ENCODE measurements around the gene USP43.
A peak's percentile ranks its signal among the peaks of the same experiment; 100 is the strongest.
"Not testable (repeated sequence)": the region's sequence is repeated elsewhere in the genome, so short reads cannot be mapped to it uniquely, and the experiment has no call there.

The USP43 gene

DNA sequence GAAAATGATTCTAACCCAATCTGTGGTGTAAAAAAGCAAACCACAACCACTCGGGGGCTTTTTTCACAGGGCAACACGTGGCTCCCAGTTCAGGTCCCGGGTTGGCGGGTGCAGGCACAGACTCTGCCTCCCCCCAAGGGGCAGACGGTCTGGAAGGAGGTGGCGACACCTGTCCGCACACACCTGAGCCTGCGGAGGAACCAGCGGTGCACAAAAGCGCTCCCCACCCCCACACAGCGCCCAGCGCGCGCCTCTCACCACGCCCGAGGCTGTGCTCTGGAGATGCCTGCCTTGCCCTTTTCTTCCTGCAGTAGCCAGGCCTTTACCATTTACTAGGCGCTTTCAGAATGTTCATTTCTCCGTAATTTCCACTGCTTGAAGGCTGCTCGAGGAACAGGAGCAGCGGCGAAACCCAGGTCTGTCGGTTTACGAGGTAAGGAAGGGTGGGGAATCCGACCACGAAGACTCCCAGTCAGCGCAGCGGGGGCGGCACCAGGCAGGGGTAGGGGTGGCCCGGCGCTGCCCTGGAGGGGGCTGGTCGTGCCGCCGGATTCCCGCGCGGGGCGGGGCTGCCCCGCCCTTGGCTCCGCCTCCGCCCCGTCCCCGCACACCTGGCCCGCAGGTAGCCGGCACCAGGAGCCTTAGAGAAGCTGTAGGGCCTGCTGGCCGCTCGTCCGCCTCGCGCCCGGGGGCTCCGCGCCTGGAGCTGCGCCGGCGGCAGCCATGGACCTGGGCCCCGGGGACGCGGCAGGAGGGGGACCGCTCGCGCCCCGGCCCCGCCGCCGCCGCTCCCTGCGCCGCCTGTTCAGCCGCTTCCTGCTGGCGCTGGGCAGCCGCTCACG is at the start of gene USP43:
Gene USP43 (plus strand): TSS at position 608 of the 842 bp plus-strand sequence. CDS start 116 bp downstream, at position 724.
- peak in 1 of 2 experiments; percentile 44 for DNase-seq

- DNase-seq: not testable (repeated sequence)
These were observed 47.7 kb upstream of the USP43 start for GRCh38 chr17:9597638-9598037.

DNA sequence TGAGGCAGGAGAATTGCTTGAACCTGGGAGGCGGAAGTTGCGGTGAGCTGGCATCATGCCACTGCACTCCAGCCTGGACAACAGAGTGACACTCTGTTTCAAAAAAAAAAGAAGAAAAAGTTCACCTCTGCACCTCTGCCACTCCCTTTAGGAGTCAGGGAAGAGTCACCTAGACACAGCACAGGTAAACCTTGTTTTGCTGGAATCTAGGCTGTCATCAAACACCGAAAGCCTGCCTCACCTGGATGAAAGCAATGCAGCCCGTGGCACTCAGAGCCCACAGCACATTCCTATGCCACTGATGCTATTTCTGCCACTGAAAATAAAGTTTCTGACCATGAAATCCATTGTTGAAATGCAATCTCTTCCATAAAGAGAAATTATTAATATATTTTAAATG is 46.7 kb upstream of the USP43 start:
- DNase-seq: no peak

DNA sequence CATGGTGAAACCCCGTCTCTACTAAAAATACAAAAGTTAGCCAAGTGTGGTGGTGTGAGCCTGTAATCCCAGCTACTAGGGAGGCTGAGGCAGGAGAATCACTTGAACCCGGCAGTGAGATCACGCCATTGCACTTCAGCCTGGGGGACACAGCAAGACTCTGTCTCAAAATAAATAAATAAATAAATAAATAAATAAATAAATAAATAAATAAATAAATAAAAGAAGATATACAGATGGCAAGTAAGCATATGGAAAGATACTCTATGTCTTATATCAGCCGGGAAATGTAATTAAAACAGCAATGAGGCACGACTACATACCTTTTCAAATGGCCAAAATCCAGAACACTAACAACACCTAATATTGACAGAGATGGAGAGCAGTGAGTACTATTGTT is 40.7 kb upstream of the USP43 start:
- DNase-seq: not testable (repeated sequence)

DNA sequence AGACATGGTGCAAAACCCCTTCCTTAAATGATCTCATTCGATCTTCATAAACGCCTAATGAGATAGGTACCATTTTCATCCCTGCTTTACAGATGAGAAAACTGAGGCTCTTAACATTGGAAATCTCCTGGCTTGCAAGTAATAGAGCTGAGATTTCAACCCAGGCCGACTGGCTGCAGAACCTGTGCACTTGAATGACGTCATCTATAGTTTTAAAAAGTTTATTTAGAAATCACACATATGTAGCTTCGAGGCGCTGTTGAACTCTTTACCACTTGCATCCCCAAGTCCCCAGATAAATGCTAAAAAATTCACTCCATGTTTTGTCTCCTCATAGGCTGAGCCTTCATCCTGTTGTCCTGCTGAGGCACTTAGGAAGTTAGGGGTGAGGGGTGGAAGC is 38.9 kb upstream of the USP43 start:
- no peak for DNase-seq

- not testable (repeated sequence) for DNase-seq
These were observed 38.3 kb upstream of the USP43 start for GRCh38 chr17:9607058-9607457.

GRCh38 chr17:9611557-9611956 is 33.8 kb upstream of the USP43 start:
- no peak for DNase-seq

GRCh38 chr17:9612006-9612405 is 33.3 kb upstream of the USP43 start:
- DNase-seq: no peak

DNA sequence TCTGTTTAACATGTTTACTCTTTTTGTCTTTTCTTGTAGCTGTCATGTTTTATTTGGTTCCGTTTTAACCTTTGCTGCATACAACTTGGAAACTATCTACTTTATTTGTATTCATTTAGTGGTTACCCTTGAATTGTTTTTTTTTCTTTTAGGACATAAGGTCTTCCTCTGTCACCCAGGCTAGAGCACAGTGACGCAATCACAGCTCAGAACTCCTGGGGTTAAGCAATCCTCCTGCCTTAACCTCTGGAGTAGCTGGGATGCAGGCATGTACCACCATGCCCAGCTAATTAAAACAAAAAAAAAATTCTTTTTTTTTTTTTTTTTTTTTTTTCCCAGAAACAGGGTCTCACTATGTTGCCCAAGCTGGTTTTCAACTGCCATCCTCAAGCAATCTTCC is 29.8 kb upstream of the USP43 start:
- DNase-seq: no peak

GRCh38 chr17:9622961-9623360 is 22.4 kb upstream of the USP43 start:
- no peak for DNase-seq

- no peak for DNase-seq
These were observed 16.8 kb upstream of the USP43 start for GRCh38 chr17:9628509-9628908.

- no peak for DNase-seq
These were observed 12.6 kb upstream of the USP43 start for GRCh38 chr17:9632741-9633140.

GRCh38 chr17:9635340-9635739 is 10.0 kb upstream of the USP43 start:
- DNase-seq: no peak

GRCh38 chr17:9636501-9636900 is 8.8 kb upstream of the USP43 start:
- no peak for DNase-seq

GRCh38 chr17:9640388-9640787 is 4.9 kb upstream of the USP43 start:
- not testable (repeated sequence) for DNase-seq

- DNase-seq: no peak
These were observed 1.7 kb upstream of the USP43 start for GRCh38 chr17:9643611-9644010.

DNA sequence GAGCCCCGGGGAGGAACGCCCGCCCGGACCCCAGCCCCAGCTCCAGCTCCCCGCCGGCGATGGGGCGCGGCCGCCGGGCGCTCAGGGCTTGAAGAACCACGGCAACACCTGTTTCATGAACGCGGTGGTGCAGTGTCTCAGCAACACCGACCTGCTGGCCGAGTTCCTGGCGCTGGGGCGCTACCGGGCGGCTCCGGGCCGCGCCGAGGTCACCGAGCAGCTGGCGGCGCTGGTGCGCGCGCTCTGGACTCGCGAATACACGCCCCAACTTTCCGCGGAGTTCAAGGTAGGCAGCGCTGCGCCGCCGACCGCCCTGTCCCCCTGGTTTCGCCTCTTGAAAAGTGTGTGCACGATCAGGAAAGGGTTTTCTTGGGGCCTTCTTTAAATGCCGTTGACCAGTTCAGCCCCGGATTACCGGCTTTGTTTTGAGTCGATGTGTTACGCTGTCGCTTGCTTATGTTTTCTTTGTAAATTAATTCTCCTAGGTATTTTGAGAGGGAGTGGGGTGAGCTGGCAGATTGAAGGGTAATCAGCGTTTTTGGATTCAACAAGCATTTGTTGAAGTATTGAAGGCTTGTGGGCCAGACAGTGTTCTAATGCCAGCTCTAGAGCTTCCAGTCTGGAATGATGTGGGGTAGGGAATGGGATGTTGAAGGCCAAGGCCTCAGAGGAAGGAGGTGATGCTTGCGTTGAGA is 681 bp downstream of the USP43 start:
- DNase-seq: peak; percentile 29 to 40

- DNase-seq: no peak
These were observed 1.2 kb downstream of the USP43 start for GRCh38 chr17:9646546-9646885.

- DNase-seq: no peak
These were observed 1.7 kb downstream of the USP43 start for GRCh38 chr17:9647014-9647413.

- DNase-seq: no peak
These were observed 3.3 kb downstream of the USP43 start for GRCh38 chr17:9648521-9649110.

DNA sequence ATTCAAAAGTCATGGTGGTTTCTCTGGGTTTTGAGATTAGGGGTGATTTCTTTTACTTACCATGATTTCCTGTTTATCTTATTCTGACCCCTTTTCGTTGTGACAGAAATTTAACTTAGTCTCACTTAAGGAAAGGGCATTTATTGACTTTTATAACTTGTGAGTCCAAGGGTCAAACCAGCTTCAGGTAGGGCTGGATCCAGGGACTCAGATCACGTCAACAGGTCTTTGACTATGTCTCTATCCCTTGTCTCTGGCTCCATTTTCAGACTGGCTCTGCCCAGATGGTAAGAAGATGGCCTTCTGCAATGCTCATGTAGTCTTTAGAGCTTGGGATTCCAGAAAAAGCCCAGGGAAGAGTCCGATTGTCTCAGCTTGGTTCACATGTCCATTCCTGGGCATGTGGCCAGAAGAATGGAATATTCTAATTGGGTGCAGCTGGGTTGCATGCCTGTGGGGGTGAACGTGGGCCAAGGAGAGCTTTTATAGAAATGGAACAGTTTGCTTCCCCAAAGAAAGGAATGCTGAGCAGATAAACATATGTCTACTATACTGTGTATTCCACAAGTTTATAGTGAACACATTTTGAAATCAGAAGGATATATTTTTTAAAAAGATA is 13.4 kb downstream of the USP43 start:
- no peak for DNase-seq

DNA sequence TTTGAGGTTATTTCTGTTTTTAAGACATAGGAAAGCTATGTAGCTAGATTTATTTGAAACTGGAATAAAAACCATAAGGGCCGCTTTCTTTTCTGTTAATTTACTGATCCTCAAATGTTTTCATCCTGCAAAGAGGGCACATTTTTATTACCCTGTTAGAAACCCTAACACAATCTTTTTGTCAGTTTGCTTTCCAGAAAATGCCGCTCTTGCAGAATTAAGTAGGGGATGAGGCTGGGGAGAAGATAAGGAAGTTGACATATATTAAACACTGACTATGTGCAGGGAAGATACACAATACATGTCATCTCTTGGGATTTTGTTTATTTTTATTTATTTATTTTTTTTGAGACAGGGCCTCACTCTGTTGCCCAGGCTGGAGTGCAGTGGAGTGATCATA is 15.7 kb downstream of the USP43 start:
- no peak for DNase-seq

DNA sequence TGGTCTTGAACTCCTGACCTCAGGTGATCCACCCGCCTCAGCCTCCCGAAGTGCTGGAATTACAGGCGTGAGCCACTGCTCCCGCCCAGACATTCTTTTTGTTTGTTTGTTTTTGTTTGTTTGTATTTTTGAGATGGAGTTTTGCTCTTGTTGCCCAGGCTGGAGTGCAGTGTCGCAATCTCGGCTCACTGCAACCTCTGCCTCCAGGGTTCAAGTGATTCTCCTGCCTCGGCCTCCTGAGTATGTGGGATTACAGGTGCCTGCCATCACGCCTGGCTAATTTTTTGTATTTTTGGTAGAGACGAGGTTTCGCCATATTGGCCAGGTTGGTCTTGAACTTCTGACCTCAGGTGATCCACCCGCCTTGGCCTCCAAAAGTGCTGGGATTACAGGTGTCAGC is 18.2 kb downstream of the USP43 start:
- DNase-seq: not testable (repeated sequence)

All from NCI-H1930 (cell line).